ENCODE results near the gene HECTD1.

GRCh38 chr14:31241450-31242114 lies 34.0 kb upstream of the HECTD1 start:
- no peak for TF ChIP-seq CTCF (IDR thresholded peaks at IDR 0.05; ENCODE audit: low read depth, low read length)
- TF ChIP-seq POLR2A (IDR thresholded peaks at IDR 0.05; ENCODE audit: extremely low read depth, insufficient read length), result no peak
- TF ChIP-seq MAX (IDR thresholded peaks at IDR 0.05; ENCODE audit: low read depth, low read length), result no peak
- TF ChIP-seq MYC (IDR thresholded peaks at IDR 0.05; ENCODE audit: low read depth, low read length), result no peak

Data from NB4 (cell line).